ENCODE measurements around the gene CLIC5.
A peak's percentile ranks its signal among the peaks of the same experiment; 100 is the strongest.

DNA sequence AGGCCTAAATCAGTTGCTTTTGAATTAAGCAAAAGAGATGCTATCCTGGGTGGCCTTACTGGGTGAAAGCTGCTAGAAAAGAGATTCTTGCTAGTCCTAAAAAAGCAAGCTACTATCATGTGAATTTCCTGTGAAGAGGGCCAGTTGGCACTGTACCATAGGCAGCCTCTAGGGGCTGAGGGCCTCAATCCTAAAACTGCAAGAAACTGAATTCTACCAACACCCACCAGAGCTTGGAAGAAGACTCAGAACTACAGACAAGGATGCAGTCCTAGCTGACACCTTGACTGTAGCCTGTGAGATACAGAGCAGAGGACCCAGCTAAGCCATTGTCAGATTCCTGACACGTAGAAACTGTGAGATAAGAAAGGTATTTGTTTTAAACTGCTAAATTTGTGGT lies 24.5 kb downstream of the CLIC5 start:
- TF ChIP-seq, protein P1, sequence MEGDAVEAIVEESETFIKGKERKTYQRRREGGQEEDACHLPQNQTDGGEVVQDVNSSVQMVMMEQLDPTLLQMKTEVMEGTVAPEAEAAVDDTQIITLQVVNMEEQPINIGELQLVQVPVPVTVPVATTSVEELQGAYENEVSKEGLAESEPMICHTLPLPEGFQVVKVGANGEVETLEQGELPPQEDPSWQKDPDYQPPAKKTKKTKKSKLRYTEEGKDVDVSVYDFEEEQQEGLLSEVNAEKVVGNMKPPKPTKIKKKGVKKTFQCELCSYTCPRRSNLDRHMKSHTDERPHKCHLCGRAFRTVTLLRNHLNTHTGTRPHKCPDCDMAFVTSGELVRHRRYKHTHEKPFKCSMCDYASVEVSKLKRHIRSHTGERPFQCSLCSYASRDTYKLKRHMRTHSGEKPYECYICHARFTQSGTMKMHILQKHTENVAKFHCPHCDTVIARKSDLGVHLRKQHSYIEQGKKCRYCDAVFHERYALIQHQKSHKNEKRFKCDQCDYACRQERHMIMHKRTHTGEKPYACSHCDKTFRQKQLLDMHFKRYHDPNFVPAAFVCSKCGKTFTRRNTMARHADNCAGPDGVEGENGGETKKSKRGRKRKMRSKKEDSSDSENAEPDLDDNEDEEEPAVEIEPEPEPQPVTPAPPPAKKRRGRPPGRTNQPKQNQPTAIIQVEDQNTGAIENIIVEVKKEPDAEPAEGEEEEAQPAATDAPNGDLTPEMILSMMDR (IDR thresholded peaks at IDR 0.05): peak in 3 of 12 donors; percentile 8 to 22 (median 10)
- TF ChIP-seq POLR2A (IDR thresholded peaks at IDR 0.05): no peak
